GM12892 (cell line): ENCODE measurements around the gene TMEM54.

Experiments
- POLR2A ChIP-seq: IDR thresholded peaks from 2 replicates; pipeline ENCODE4 v1.6.1; 2011; ENCODE audit warnings: low read depth, low read length, control low read depth
- POLR2AphosphoS5 ChIP-seq: IDR thresholded peaks from 2 replicates; pipeline ENCODE4 v1.6.1; 2011; ENCODE audit warnings: low read depth, low read length, control low read depth
- TAF1 ChIP-seq: IDR thresholded peaks from 2 replicates; pipeline ENCODE4 v1.6.1; 2011; ENCODE audit warnings: low read depth, mild to moderate bottlenecking, control low read depth, low read length, borderline replicate concordance

DNA sequence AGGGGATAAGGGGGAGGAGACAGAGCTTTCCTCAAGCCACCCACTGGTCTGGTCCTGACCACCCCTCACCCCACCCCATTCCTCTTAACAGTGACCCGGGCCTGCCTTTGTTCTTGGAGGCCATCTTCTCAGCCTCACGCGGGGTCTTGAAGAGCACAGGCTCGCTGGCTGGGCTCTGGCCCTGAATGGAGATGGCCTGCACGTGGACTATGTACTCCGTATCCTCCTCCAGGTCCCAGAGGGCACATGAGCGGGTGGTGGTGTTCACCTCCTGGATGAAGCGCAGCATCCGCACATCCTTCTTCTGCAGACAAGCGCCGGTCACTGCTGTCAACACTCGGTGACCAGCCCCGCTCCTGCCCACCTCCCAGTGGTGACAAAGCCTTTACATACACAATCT is 33.1 kb downstream of the TMEM54 start:
- no peak for TF ChIP-seq POLR2AphosphoS5
- no peak for TF ChIP-seq TAF1
- TF ChIP-seq POLR2A = no peak
